GM18951 (cell line): ENCODE data around the gene DNAJC7.

Experiments
- POLR2A ChIP-seq: IDR thresholded peaks from 4 replicates; pipeline ENCODE4 v1.6.1; 2011; ENCODE audit warnings: mild to moderate bottlenecking; ENCODE audit not compliant: insufficient read length, insufficient read depth; ENCODE audit errors: extremely low read depth
- in situ Hi-C: fragments of 300-500 bp; cut with MboI; formaldehyde crosslinking; loops from one replicate; pipeline ENCODE4 v1.12.0; 2022; ENCODE audit warnings: low sequenced_read_pairs, mixed read lengths, inconsistent platforms; ENCODE audit not compliant: unreplicated experiment

The DNAJC7 gene, protein sequence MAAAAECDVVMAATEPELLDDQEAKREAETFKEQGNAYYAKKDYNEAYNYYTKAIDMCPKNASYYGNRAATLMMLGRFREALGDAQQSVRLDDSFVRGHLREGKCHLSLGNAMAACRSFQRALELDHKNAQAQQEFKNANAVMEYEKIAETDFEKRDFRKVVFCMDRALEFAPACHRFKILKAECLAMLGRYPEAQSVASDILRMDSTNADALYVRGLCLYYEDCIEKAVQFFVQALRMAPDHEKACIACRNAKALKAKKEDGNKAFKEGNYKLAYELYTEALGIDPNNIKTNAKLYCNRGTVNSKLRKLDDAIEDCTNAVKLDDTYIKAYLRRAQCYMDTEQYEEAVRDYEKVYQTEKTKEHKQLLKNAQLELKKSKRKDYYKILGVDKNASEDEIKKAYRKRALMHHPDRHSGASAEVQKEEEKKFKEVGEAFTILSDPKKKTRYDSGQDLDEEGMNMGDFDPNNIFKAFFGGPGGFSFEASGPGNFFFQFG

GRCh38 chr17:42016941-42017865 lies at the start of gene DNAJC7:
Gene DNAJC7, minus strand, starts transcription at chr17:42017439. Its CDS starts 23 bp downstream, at chr17:42017416.
- TF ChIP-seq POLR2A, result peak; percentile 86
- in situ Hi-C loops, result no loop called here

- in situ Hi-C loops, result no loop called here
- no peak for TF ChIP-seq POLR2A
These were observed 48.0 kb upstream of the DNAJC7 start for GRCh38 chr17:42065201-42065600.

DNA sequence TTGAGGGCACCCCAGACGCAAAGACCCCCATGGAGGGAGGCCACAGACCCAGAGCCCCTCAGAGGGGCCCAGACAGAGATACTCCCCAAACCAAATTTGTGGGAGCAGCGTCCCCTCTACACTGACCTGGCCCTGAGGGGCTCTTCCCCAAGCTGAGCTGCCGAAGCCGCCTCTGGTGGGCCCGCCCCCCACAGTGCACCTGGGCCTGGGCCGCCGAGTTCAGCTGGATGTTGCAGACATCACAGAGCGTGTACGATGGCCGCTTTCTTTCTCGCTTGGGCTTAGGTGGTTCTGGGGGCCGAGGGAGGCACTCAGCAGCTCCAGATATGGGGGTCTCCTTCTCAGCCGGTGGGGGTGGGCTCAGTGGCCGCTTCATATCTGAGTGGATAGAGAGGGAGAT lies 45.4 kb upstream of the DNAJC7 start:
- in situ Hi-C loops, result no loop called here
- TF ChIP-seq POLR2A, result no peak

DNA sequence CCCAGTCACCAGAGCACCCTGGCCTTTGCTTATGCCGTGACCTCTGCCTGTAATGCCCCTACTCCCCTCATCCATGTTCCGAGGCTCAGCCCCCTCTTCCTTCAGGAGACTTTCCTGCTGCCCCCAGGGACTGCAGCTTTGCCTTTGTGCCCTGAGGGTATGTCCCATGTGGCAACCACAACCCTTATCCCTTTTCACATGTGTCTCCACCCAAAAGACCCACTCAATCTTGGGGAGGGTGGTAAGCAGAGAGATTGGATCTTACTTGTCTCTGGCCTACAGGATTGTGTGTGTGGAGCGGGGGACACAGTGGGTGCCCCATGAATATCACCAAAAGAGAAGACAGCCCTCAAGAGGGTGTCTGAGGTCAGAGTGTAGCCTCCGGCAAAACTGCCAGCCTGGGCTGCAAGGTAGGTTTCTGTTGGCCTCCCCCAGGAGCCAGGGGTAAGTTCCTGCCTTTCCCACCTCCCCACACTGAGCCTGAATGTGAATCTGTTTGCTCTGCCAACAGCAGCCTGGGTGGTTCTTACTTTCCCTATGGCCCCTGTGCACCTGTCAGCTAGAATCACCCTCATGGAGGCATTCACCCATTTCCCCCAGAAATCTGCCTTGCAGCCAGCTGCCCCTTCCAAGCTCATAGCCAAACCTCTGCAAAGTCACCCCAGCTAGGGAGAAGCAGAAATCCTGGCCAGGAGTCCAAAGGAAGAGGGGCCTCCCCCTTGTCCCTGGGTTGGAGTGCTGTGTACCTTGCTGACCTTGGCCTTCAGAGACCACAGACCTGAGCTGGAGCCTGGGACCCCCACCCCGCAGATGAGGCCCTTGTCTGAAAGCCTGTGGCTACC lies 44.6 kb upstream of the DNAJC7 start:
- TF ChIP-seq POLR2A, result no peak
- in situ Hi-C loops, result no loop called here

GRCh38 chr17:42060231-42060630 lies 43.0 kb upstream of the DNAJC7 start:
- TF ChIP-seq POLR2A, result no peak
- in situ Hi-C loops, result no loop called here

DNA sequence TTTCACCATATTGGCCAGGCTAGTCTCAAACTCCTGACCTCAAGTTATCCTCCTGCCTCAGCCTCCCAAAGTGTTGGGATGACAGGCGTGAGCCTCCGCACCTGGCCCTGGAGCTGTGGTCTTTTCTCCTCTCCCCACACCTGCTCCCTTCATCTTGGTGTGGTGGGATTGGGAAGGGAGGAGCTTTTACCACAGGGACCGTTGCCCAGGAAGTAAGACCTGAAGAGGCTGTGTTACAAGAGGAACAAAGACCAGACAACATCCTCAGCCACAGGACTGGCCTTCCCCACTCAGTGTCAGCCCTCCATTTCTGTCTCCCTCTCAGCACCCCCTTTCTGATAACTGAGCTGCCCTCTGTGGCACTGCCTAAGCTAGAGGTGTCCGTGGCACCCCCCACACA lies 42.6 kb upstream of the DNAJC7 start:
- TF ChIP-seq POLR2A, result no peak
- in situ Hi-C loops, result no loop called here

- no peak for TF ChIP-seq POLR2A
- in situ Hi-C loops, result no loop called here
These were observed 40.8 kb upstream of the DNAJC7 start for GRCh38 chr17:42058063-42058462.

DNA sequence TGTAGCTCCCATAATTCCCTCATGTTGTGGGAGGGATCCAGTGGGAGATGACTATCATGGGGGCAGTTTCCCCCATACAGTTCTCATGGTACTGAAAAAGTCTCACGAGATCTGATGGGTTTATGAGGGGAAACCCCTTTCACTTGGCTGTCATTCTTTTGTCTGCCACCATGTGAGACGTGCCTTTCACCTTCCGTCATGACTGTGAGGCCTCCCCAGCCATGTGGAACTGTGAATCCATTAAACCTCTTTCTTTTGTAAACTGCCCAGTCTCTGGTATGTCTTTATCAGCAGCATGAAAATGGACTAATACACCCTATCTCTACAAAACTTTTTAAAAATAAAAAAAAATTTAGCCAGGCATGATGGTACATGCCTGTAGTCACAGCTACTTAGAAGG lies 39.4 kb upstream of the DNAJC7 start:
- no peak for TF ChIP-seq POLR2A
- in situ Hi-C loops, result no loop called here

DNA sequence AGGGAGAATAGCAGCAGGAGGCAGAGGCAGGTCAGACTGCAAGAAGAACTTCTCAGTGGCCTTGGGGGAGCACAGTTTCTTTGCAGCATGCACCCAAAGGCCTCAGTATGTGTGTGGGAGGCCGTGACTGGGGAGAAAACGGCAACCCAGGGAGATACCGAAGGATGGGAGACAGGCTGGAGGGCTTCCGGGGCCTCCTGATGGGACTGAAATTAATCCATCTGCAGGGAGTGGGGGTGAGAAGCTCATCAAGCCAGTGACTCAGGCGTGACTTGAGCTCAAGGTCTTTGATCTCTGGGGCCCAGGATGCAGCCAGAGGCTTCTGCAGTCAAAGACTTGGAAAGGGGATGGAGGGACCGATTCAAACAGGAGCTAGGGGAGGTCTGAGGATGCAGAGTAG lies 38.3 kb upstream of the DNAJC7 start:
- TF ChIP-seq POLR2A, result no peak
- in situ Hi-C loops, result no loop called here

GRCh38 chr17:42055027-42055426 lies 37.8 kb upstream of the DNAJC7 start:
- in situ Hi-C loops, result no loop called here

DNA sequence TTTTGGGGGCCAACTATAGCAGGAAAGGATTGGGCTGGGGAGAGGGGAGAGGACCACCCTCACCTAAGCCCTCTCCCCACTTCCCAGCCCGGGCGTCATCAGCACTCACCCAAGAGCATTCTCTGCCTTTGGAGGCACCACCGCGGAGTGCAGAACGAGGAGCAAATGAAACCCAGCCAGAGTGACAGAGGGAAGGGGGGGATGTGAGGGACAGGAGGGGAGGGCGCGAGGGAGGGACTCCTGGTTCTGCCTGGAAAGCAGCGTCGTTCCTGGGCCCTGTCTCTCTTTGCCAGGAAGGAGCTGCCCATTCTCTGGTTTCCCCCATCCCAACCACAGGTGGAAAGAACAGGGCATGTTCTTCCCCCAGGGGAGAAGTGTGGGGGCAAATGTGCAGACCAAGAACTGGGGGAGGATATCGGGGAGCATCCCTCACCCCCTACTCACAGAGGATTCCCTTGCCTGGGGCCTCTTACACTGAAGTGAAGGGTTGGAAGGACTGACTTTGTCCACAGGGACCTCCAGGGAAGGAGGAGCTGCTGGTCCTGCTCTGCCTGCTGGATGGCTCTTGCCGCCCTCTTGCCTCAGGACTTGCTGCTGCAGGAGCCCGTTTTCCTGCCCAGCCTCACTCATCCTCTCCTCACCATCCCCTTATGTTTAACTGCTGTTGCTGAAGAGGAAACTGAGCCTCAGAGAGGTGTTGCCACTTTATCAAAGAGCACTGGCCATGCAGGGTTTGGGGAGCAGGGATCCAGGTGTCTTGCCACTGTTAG lies 36.7 kb upstream of the DNAJC7 start:
- in situ Hi-C loops, result no loop called here

More at GRCh38 chr17:42055027-42055426, 37.8 kb upstream of the DNAJC7 start:
- TF ChIP-seq POLR2A, result no peak

GRCh38 chr17:42052346-42052877 lies 35.2 kb upstream of the DNAJC7 start:
- no peak for TF ChIP-seq POLR2A

More for the DNA sequence above, 36.7 kb upstream of the DNAJC7 start:
- TF ChIP-seq POLR2A, result no peak

GRCh38 chr17:42051645-42052044 lies 34.4 kb upstream of the DNAJC7 start:
- no peak for TF ChIP-seq POLR2A

More at GRCh38 chr17:42052346-42052877, 35.2 kb upstream of the DNAJC7 start:
- in situ Hi-C loops, result no loop called here

More at GRCh38 chr17:42051645-42052044, 34.4 kb upstream of the DNAJC7 start:
- in situ Hi-C loops, result no loop called here
